GM18519 (cell line): ENCODE data around the gene USP25.

Experiments
- ATAC-seq: cut with Tn5 transposase; IDR thresholded peaks from one replicate; pipeline ENCODE4 v1.9.1; 2021; ENCODE audit warnings: mild to moderate bottlenecking, moderate library complexity; ENCODE audit not compliant: unreplicated experiment, low FRiP score

The USP25 gene

DNA sequence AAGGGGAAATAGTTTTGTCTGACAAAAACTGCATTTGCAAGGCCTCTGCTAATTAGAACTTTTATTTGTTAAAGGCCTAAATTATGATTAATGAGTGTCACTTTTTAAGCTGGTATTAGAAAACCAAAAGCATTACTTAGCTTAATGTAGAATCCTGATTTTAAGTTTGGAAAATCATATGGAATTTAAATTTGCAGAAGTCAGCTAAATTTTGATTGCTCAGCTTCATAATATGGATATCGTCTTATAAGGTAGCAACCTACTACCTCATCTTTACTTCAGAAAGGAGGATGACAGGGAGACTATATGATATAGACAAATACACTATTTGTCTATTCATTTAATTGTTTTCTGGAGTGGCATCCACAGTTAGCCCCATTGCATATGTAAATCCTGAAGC is 114.0 kb downstream of the USP25 start:
- ATAC-seq, result no peak

DNA sequence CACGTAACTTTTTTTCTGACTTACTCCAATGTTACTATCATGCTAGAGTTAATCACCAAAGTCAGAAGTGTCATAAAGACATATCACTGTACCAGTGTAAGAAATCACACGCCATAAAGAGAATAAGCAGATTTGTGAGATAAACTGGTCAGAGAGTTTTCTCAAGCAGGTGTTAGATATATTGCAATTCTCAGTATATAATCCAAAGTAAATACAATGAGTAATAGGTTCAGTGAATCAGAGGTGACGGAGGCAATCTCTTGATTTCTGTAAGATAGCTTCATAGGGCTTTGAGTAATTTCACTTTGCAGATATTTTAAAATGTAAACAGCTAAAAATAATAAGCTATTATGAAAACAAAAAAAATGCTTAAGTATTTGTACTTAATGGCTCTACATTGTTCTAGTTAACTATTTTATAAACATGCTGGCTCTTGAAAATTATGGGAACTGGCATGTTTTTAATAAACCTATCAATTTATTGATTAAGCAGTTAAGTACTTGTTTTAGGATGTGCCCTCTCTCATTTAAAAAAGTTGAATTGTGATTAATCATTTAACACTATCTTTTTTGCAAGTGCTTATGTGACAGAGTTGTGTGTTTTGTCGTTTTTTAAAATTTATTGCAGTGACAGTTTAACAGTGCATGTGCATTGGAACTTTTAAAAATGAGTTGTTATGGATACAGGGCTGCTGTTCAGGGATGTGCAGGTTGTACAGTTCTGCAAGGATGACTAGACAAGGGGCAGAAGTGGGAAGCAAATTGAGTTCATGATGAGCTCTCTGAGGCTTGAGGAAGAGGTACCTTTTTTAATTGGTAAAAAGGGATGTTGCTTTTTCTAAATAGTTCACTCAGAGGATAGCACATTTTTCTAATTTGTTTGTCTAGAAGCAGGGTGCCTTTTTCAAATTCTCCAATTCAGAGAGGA is 119.1 kb downstream of the USP25 start:
- no peak for ATAC-seq

- ATAC-seq, result no peak
Observed at GRCh38 chr21:15849927-15850326, 120.1 kb downstream of the USP25 start.

DNA sequence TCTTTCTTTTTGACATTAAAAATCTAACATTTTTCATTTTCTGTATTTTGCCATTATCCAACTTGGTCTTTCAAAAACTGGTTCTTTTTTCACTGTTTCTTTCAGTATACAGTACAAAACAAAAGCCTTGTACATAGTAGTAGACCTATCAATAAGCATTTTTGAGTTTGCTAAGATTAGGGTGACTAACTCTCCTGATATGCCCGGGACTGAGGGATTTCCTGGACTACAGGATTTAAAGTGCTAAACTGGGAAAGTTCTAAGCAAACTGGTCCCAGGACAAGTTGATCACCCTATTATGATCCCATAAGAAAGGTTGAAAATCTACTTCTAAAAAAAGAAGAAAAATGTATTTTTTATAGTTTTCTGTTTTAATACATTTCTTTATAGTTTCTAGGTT is 120.9 kb downstream of the USP25 start:
- ATAC-seq, result no peak

DNA sequence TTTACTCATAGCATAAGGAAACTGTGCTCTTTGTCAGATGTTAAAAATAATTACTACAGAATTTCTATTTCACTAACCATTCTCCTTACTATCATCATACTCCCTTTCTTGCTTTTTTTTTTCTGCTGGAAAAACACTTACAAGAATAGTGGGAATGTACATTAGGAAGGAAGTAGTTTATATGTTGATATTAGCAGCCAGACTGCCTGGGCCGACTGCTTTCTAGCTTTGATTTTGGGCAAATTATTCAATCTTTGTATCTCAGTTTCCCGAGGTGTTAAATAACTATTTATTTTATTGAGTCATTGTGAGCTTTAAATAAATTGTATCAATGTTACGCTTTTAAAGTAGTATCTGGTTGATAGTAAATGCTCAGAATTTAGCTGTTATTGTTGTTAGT is 122.4 kb downstream of the USP25 start:
- no peak for ATAC-seq

GRCh38 chr21:15853126-15853525 is 123.3 kb downstream of the USP25 start:
- ATAC-seq, result no peak

DNA sequence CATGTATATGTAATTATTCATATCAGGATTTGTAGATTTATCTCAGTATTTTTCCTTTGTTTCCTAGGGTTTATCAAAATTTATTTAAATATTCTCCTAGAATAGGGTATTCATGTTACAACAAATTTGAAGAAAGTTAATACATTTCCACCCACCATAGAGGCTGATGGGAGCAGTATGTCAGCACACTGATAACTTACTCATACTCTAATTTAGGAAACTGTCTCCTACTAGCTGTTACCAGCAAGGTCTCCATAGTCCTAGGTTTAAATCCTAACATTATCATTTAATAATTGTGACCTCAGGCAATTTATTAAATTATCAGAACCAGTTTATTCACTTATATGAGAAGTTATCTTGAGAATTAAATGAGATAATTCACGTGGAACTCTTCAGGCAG is 127.0 kb downstream of the USP25 start:
- no peak for ATAC-seq

DNA sequence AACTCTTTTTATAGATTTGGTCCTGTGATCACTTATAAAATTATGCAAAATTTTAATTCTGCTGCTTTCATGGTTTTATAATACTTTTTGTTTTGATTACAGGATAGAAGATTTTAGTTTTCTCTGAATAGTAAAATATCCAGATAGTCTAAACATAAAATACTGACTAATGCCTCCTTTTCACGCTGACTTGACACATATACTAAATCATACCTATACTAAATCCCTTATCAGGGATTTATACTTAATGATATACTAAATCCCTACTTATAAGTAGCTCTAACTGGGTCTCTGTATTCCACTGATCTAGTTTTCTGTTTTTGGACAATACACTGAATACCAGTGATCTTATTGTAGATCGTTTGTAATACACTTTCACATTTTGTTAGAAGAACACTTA is 128.0 kb downstream of the USP25 start:
- no peak for ATAC-seq

DNA sequence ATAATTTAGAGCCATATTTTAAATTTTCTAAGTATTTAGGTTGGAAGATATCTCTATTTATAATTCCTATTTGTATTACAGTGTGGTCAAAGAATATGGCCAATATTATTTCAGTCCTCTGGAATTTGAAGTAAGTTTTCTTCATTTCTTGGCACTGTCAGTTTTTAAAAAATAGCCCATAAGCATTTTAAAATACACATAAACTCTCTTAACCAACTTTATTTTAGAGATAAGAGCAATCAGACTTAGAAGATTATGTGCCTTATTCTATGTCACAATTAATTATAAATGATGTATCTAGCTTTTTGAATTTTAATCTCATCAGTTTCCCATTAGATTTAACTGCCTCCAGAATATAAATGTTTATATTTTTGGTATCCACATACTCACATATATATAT is 130.8 kb downstream of the USP25 start:
- ATAC-seq, result no peak

- ATAC-seq, result no peak
Observed at GRCh38 chr21:15868940-15869339, 139.2 kb downstream of the USP25 start.

GRCh38 chr21:15870819-15871218 is 141.0 kb downstream of the USP25 start:
- no peak for ATAC-seq

DNA sequence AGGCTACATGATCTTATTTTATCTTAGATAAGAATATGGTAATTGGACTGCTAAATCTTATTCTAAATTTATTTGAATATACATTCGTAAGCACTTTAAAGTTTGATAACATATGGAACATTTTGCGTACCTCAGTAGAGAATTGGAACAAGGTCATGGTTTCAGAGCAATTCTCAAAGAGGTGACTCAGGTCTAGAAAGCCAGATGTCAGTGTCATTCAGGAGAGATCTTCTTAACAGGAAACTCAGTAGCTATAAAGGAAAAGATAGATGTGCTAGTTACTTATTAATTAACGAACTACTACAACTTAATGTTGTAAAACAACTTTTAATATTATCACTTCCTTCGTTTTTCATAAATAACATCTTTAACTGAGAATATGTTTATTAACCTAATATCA is 142.5 kb downstream of the USP25 start:
- no peak for ATAC-seq

GRCh38 chr21:15874615-15875014 is 144.8 kb downstream of the USP25 start:
- no peak for ATAC-seq

- ATAC-seq, result no peak
Observed at GRCh38 chr21:15875286-15875685, 145.5 kb downstream of the USP25 start.

DNA sequence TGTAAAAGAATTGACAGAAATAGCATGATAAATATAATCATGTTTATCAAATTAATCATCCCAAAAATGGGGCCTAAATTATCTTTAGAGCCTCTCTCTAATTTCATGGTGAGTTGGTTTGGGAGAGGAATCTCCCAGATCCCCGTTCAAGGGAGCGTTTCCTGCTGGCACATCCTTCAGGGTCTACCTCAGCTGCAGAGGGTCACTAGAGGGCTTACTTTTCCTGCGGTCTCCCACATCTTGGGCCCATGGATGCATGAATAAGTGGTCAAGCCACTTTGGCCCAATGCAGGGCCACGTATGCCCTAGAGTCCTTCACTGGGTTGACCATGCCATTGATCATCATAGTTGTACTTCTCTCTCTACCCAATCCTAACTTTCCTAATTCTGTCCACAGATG is 164.1 kb downstream of the USP25 start:
- ATAC-seq, result no peak

GRCh38 chr21:15894596-15894995 is 164.8 kb downstream of the USP25 start:
- no peak for ATAC-seq

GRCh38 chr21:15895142-15896106 is 165.6 kb downstream of the USP25 start:
- ATAC-seq, result no peak

GRCh38 chr21:15896501-15896900 is 166.7 kb downstream of the USP25 start:
- no peak for ATAC-seq

DNA sequence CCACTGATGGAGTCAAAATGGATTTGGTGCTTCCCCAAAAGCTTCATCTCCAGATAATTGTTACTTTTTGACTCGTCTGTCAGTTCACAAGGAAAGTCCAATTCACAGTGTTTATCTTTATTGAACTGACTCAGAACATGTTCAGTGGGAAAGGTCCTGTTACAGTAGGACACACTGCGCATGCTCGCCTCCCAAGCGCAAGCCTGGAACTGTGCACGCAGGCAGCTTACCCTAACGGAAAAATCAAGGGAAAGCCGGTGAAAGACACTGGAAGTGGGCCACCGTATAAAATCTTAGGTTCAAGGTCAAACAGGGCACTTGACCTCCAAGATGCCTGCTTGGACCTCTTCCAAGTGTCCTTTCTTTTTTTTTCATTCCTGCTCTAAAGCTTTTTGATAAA is 174.6 kb downstream of the USP25 start:
- ATAC-seq, result no peak

DNA sequence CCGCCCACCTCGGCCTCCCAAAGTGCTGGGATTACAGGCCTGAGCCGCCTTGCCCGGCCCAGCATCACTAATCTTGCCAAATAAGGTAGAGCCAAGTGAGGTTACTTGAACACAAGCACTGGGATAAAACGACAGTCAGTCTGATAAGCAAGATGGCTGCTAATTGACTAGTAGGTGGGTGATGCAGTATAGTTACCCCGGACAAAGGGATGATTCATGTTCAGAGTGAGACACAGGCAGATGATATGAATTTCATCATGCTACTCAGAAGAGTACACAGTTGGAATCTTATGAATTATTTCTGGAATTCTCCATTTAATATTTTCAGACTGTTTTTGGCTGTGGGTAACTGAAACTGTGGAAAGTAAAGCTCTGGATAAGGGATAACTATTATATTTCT is 178.4 kb downstream of the USP25 start:
- ATAC-seq, result no peak

DNA sequence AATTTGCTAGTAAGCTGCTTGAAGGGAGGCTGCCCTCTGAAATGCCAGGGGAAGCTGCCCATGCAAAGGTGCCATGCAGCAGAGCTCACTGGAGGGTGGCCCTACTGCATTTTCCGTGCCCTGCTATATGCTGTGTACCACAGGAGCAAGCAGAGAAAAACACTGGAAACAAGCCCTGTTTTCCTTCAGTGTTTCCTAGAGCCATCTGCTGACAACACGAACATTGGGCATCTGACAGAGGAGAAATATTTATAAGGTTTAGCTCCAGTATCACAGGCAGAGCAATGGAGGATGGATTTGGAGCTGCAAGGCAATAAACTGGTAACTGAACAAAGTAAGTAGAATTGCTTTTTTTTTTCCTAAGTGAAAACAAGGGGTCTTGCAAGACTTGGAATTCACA is 198.4 kb downstream of the USP25 start:
- ATAC-seq, result no peak
